Measurements from ENCODE around the gene TENT4B. TPM values are rescaled to one million over a fixed set of nuclear protein-coding genes. Genes with fewer than 3 reads are reported as not detected.

Gene TENT4B
- polyA plus RNA-seq, 1 of the 3 experiments (the other 2 are of a cell fraction) = 5.6 TPM

DNA sequence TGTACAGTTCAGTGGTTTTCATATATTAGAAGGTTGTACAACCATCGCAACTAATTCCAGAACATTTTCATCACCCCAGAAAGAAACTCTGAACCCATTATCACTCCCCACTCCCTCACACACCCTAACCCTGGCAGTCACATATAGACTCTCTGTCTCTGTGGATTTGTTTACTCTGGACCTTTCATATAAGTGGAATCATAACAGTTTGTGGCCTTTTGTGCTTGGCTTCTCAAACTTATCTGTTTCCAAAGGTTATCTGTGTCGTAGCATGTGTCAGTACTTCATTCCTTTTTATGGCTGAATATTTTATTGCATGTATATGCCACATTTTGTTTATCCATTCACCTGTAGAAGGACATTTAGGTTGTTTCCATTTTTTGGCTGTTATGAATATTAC lies 12.4 kb downstream of the TENT4B start:
- Histone ChIP-seq H3K27me3 (ENCODE audit: insufficient read depth) (no peaks in the 10 kb centered on the region), H3K4me2 (no peak overlapping the region), H3K4me1 (ENCODE audit: control insufficient read depth in 1 of 2, insufficient read depth in 2 of 2, low read depth in 1 of 2, low read length in 1 of 2) (peaks cover 2 to 23% of the 10 kb centered on the region in 2 experiments; a peak in 3 of 4 replicates), H4K20me1 (ENCODE audit: insufficient read depth) (peaks cover 19% of the 10 kb centered on the region), H3K27ac (ENCODE audit: low read depth in 2 of 2, low read length in 1 of 2) (no peak overlapping the region), H3K79me2 (ENCODE audit: insufficient read depth) (peaks cover 100% of the 10 kb centered on the region), H3K9ac (no peak overlapping the region), H3K36me3 (replicated peaks in 1 of 2; ENCODE audit: control insufficient read depth in 1 of 2, insufficient read depth in 2 of 2, low read length in 1 of 2) (peaks cover 0 to 5% of the 10 kb centered on the region in 2 experiments), H3K9me2 (no peaks in the 10 kb centered on the region), H3K4me3 (ENCODE audit: low read depth in 2 of 2, low read length in 1 of 2) (no peak overlapping the region), H3F3A (replicated peaks; ENCODE audit: insufficient read depth) (peaks cover 13% of the 10 kb centered on the region), H3K9me3 (no peaks in the 10 kb centered on the region), H2AFZ (ENCODE audit: low read depth) (no peak overlapping the region)
- ChIA-PET POLR2A (no interaction called here), CTCF (no interaction called here)
- TF ChIP-seq TAF1 (IDR thresholded peaks at IDR 0.05; ENCODE audit: borderline replicate concordance, low read depth, low read length) (no peak), FOSL2 (IDR thresholded peaks at IDR 0.05; ENCODE audit: borderline replicate concordance, low read depth) (no peak), MEF2A (IDR thresholded peaks at IDR 0.05; ENCODE audit: borderline replicate concordance, low read depth) (no peak), GATA2 (CRISPR knock-in tag; IDR thresholded peaks at IDR 0.05) (no peak), JUND (IDR thresholded peaks at IDR 0.05) (no peak), SMC3 (IDR thresholded peaks at IDR 0.05; ENCODE audit: low read depth, low read length) (no peak), CHD2 (IDR thresholded peaks at IDR 0.05; ENCODE audit: low read length, partially characterized antibody) (no peak), FOXM1 (IDR thresholded peaks at IDR 0.05; ENCODE audit: low read depth) (no peak), MXI1 (IDR thresholded peaks at IDR 0.05; ENCODE audit: low read depth, low read length) (no peak), NRF1 (IDR thresholded peaks at IDR 0.05; ENCODE audit: low read depth, low read length) (no peak), EZH2phosphoT487 (IDR thresholded peaks at IDR 0.05; ENCODE audit: borderline replicate concordance, low read depth) (no peak), SIN3A (IDR thresholded peaks at IDR 0.05; ENCODE audit: borderline replicate concordance, low read depth, low read length) (no peak), TEAD4 (IDR thresholded peaks at IDR 0.05; ENCODE audit: borderline replicate concordance, insufficient read depth) (no peak), NFIC (IDR thresholded peaks at IDR 0.05; ENCODE audit: borderline replicate concordance) (no peak)
- DNase-seq = no peak
- WGBS (ENCODE audit: low lambda C conversion rate) = 95% methylated on average over 2 of the region's 2 CpGs

DNA sequence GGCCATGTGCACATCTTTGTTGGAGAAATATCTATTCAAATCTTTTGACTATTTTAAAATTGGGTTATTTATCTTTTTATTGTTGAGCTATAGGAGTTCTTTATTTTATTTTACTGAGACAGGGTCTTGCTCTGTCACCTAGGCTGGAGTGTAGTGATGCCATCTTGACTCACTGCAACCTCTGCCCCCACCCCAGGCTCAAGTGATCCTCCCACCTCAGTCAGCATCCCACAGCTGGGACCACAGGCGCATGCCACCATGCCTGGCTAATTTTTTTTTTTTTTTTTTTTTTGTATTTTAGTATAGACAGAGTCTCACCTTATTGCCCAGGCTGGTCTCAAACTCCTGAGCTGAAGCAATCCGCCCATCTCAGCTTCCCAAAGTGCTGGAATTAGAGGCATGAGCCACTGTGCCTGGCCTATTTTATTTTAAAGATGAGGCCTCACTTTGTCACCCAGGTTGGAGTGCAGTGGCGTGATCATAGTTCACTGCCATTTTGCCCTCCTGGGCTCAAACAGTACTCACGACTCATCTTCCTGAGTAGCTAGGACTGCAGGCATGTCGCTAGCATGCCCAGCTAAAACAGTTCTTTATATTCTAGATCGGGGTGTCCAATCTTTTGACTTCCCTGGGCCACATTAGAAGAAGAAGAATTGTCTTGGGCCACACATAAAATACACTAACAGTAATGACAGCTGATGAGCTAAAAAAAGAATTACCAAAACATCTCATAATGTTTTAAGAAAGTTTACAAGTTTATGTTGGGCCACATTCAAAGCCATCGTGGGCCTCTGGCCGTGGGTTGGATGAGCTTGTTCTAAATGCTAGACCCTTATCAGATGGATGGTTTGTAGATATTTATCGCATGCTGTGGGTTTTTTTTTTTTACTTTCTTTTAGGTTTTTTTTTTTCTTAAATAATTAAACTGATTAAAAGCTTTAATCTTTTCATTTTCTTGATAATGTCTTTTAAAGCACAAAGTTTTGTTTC lies 13.7 kb downstream of the TENT4B start:
- H3K4me2 ChIP-seq = peak overlapping the region; percentile 27; the same call in 1 of the 2 replicates
- no peaks in the 10 kb centered on the region for H3K9me2 ChIP-seq
- no peak for DNase-seq
- POLR2A ChIA-PET = no interaction called here
- CTCF ChIA-PET = interaction anchor here (0.6 to 2.8 kb wide), 5 partner anchors 15 to 188 kb away, joined by 3 to 15 read pairs (median 3); partner anchors contain the start of gene CNEP1R1
- H3K27me3 ChIP-seq (ENCODE audit: insufficient read depth) = no peaks in the 10 kb centered on the region
- peaks cover 99% of the 10 kb centered on the region for H3K79me2 ChIP-seq (ENCODE audit: insufficient read depth)
- H3K9ac ChIP-seq = 0 out of 2 replicates have a peak overlapping the region, but pooled peaks have one; percentile 17
- peaks cover 0 to 5% of the 10 kb centered on the region in 2 experiments for H3K36me3 ChIP-seq (replicated peaks in 1 of 2; ENCODE audit: control insufficient read depth in 1 of 2, insufficient read depth in 2 of 2, low read length in 1 of 2)
- H3K4me3 ChIP-seq (ENCODE audit: low read depth in 2 of 2, low read length in 1 of 2) = no peak overlapping the region
- H3F3A ChIP-seq (replicated peaks; ENCODE audit: insufficient read depth) = peaks cover 11% of the 10 kb centered on the region
- no peaks in the 10 kb centered on the region for H3K9me3 ChIP-seq
- no peak for TF ChIP-seq ELF1 (IDR thresholded peaks at IDR 0.05)
- peak; percentile 30; the same call in 1 of the 2 replicates for TF ChIP-seq YY1 (IDR thresholded peaks at IDR 0.05; ENCODE audit: low read depth)
- 68% methylated on average over 9 of the region's 9 CpGs for WGBS (ENCODE audit: low lambda C conversion rate)
- peaks cover 16% of the 10 kb centered on the region; the same call in 1 of the 2 replicates for H4K20me1 ChIP-seq (ENCODE audit: insufficient read depth)
- peaks cover 2 to 19% of the 10 kb centered on the region in 2 experiments; a peak in 3 of 4 replicates for H3K4me1 ChIP-seq (ENCODE audit: control insufficient read depth in 1 of 2, insufficient read depth in 2 of 2, low read depth in 1 of 2, low read length in 1 of 2)
- peak overlapping the region in 1 of 2 experiments; percentile 74; a peak in 2 of 4 replicates for H3K27ac ChIP-seq (ENCODE audit: low read depth in 2 of 2, low read length in 1 of 2)
- H2AFZ ChIP-seq (ENCODE audit: low read depth) = no peak overlapping the region; the same call in 1 of the 2 replicates

Data from SK-N-SH (cell line).